ENCODE measurements around the gene SYT5.
"Not testable (repeated sequence)": the region's sequence is repeated elsewhere in the genome, so short reads cannot be mapped to it uniquely, and the experiment has no call there.

GRCh38 chr19:55155784-55156183, 24.3 kb downstream of the SYT5 start:
- TF ChIP-seq CTCF (conservative IDR thresholded peaks at IDR 0.05; ENCODE audit: low read length); EZH2phosphoT487 (IDR thresholded peaks at IDR 0.05; ENCODE audit: borderline replicate concordance, low read depth, low read length): not testable (repeated sequence)

All from OCI-LY7 (cell line).